Right renal cortex interstitium (tissue), 3 donors: ENCODE measurements around the gene TOP1. TPM values are rescaled to one million over a fixed set of nuclear protein-coding genes. Genes with fewer than 3 reads are reported as not detected.
"Not testable (repeated sequence)": the region's sequence is repeated elsewhere in the genome, so short reads cannot be mapped to it uniquely, and the experiment has no call there.

Experiments used
- DNase-seq, 3 donors: peaks; one replicate each; pipeline ENCODE4 v3.0.0-alpha.2; 2013; ENCODE audit warnings: low read depth in 3 of 3, low spot score in 2 of 3
- polyA plus RNA-seq, 3 donors: library from polyadenylated mRNA; unstranded; fragments of 120-200 nt; gene quantifications; one replicate each; pipeline ENCODE4 v1.2.1, GENCODE V29; 2013; ENCODE audit not compliant: insufficient read length in 3 of 3

TOP1 gene
- polyA plus RNA-seq, 3 donors: 116 to 123 (median 120) TPM

DNA sequence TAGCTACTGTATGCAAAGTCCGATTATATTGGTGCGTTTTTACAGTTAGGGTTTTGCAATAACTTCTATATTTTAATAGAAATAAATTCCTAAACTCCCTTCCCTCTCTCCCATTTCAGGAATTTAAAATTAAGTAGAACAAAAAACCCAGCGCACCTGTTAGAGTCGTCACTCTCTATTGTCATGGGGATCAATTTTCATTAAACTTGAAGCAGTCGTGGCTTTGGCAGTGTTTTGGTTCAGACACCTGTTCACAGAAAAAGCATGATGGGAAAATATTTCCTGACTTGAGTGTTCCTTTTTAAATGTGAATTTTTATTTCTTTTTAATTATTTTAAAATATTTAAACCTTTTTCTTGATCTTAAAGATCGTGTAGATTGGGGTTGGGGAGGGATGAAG is 95.0 kb downstream of the TOP1 start:
- no peak for DNase-seq

DNA sequence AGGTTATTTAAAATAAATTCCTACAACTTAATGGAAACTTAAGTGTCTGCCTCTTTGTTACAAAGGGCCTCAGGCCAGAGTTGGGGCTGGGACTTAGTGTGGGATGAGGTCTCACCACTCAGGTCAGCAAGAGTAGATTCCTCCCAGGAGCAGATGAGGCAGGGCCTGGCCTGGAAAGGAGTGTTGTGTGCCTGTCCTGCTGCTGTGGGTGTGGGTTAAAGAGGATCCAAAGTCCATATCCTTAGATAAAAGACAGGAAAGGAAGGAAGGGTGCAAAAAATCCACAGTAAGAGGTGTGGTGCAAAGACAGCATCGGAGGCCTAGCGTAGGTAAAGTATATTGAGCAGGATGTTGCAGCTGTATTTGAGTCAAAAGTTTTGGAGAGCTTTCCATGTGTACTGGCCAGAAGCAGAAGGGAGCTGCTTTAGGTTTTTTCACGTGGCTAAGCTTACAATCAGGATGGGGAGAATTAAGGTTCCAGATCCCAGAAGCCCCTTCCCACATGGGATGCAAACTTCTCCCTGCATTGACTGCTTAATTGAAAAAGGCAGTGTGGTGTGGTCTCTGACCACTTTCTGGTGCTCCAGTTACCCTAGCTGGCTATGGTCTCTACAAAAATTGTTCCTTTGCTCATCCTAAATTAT is 96.0 kb downstream of the TOP1 start:
- no peak for DNase-seq

DNA sequence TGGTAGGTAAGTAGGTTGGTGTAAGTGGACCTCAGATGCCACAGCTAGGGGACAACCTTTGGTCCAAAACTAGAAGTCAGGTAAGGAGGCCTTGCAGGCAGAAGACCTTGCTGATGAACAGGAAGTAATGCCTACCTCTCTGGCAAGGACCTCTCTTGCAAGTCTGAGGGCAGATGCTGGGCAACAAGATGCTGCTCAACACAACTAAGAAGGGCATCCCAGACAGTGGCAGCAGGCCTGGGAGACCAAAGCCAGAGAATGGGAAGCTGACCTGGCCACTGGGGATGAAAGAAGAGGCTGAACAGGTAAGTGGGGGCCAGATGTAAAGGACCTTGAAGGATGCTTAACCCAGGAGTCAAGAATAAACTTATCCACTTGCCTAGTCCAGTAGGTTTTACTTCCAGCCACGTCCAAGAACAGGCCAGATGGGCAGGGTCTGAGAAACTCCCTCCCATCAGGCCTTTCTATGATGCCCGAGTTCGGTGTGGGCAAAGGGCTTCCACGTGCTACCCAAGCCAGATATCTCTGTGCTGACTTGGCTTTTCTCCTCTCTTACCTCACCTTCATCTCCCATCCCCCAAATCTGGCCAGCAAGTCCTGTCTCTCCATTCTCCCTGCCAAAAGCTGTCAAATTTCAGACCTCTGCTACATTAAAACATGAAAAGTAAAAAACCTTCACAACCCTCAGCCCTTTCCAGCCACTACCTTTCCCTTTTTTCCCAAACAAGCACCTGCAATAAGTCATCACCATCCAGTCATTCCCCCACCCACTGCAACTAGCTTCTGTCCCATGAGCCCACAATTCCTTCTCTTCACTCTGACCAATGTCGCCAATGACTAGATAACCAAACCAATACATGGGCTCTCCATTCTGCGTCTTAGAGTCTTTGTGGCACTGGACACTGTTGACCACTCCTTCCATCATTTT is 97.2 kb downstream of the TOP1 start:
- DNase-seq: no peak

DNA sequence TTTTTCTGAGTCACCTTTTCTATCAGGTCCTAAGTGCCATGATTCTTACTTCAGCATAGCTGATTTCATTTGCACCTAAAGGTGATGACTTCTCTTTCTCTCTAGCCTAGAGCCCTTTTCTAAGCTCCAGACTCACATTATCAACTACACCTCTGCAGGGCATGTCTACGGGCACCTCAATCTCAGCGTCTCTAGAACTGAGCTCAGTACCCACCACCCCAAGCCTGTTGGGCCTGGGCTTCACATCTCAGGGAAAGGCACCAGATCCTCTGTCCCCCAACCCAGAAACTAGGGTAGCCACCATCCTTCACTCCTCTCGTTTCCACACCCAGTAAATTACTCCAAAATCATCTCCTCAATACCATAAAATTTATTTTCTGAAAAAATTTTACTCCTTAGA is 98.1 kb downstream of the TOP1 start:
- DNase-seq: no peak

DNA sequence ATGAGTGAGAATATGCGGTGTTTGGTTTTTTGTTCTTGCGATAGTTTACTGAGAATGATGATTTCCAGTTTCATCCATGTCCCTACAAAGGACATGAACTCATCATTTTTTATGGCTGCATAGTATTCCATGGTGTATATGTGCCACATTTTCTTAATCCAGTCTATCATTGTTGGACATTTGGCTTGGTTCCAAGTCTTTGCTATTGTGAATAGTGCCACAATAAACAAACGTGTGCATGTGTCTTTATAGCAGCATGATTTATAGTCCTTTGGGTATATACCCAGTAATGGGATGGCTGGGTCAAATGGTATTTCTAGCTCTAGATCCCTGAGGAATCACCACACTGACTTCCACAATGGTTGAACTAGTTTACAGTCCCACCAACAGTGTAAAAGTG is 99.7 kb downstream of the TOP1 start:
- DNase-seq: not testable (repeated sequence)

DNA sequence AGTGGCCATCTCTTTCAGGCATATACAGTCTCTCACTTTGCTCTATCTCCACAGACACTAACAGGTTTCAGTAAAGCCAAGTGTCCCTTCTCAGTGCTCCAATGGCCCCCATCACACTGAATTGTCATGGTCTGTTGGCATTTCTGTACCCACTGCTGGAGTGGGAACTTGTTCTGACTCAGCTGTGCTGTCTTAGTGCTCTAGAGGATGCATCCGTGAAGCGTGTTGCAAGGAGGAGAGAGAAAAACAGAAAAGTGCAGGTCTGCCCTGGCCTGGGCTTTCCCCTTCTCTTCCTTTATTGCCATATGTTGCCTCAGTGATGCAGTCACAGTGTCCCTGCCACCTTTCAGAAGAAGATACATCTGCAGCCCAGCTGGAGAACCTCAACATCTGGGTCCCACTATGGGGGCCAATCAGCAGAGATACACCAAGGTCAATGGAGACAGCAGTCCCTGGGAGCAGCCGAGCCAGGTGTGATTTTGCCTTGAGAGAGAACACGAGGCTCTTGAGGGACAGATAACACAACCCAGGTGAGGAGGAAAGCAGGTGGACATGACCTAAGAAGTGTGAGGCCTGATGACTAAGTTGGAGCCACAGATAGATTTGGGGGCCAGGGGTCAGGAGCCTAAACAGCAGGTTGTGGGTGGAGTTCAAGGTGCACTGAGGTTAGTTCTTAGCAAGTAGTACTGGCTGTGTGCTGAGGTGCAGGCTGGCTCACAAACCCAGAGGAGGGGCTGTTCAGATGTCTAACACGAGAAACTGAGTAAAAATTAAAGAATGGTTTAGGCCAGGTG is 103.2 kb downstream of the TOP1 start:
- no peak for DNase-seq

DNA sequence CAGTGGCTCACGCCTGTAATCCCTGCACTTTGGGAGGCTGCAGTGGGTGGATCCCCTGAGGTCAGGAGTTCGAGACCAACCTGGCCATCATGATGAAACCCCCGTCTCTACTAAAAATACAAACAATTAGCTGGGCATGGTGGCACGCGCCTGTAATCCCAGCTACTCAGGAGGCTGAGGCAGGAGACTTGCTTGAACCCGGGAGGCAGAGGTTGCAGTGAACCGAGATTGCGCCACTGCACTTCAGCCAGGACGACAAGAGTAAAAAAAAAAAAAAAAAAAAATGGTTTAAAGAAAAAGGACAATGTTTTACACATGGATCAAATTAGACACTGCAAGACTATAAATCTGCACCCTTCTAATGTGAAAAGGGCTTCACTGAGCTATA is 103.8 kb downstream of the TOP1 start:
- DNase-seq: not testable (repeated sequence)

DNA sequence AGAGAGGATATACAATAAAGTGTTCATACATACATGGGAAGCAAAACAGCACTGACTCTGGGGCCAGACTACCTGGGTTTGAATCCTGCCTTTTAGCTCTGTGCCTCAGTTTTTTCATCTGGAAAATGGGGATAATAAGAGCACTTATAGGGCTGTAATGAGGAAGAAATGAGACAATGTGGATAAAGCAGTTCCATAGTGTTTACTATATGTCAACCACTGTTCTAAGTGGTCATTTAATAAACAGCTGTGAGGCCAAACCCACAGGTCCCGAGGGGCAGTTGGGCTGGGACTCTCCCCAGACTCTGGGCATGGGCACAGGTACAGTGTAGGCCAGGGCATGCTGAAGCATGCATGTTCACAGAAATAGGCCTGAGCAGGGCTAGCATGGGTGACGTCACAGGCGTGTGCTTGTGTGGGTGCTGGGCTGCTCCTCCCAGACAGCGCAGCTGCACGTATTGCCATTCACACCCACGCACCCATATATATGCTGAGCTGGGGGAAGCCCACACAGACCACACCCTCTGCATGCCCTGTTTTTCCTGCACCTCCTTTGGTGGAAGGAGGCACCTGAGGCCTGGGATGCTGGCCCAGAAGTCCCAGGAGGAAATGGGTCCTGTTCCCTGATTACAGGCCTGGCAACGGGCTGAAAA is 105.2 kb downstream of the TOP1 start:
- no peak for DNase-seq

DNA sequence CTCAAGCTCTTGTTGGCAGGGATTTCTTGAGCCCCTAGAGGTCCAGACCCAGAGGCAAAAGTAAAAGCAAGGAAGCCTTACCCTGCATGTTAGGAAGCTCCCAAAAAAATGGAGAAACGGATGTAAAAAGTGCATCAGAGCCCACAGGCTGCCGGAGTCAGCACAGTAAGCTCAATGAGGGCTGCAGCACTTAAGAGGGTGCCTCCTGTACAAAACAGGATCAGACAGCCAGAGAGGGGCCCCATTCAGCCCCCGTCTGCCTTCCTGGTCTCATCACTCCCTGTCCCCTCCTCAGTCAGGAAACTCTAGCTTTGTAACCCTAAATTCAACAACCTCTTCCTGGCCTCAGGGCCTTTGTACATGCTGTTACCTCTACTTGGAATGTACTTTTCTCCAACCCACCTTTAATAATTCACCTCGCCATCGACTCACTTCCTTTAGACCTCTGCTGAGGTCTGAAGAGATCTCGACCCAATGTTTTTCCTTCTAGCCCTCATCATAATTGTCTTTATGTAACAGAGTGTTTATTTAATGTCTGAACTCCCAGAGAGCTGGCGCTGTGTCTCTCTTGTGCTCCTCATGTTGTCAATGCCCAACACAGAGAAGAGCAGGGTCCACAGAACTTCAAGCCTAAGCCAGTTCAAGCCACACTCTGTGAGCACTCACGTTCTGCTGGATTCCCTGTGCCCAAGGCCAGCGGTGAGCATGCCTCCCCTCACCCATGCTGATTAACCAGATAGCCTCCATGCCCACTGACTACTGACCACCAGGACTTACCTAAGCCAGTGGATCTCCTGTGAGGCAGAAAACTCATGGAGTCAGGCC is 106.0 kb downstream of the TOP1 start:
- DNase-seq: no peak

DNA sequence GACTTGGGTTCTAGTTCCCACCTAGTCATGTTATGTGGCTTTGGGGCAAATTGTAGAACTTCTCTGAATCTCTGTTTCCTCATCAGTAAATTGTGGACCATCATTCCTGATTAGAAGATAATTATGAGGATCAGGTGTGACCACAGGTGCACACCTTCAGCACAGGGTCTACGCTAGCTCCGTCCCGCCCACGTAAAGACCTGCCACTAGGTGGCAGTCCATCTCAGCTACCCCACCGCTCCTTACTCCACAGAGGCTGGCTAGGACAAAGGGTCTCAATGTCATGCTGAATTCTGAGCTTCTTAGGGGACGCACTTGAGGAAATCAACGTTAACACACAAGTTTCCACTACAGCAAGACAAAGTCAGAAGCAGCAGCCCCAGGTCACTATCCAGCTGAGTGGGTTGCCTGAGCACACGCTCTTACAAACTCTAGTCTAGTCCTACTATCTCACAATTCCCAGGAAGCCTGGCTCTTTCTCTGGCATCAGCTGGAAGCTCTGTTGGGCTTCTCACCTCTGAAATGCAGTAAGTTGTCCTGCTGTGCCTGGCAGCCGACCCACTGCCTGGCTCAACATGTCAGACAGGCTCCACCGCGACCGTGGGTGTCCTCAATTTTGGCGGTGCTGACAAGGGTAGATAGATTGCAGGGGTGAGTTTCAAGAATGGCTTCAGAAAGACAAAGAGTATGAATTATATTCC is 106.7 kb downstream of the TOP1 start:
- no peak for DNase-seq

DNA sequence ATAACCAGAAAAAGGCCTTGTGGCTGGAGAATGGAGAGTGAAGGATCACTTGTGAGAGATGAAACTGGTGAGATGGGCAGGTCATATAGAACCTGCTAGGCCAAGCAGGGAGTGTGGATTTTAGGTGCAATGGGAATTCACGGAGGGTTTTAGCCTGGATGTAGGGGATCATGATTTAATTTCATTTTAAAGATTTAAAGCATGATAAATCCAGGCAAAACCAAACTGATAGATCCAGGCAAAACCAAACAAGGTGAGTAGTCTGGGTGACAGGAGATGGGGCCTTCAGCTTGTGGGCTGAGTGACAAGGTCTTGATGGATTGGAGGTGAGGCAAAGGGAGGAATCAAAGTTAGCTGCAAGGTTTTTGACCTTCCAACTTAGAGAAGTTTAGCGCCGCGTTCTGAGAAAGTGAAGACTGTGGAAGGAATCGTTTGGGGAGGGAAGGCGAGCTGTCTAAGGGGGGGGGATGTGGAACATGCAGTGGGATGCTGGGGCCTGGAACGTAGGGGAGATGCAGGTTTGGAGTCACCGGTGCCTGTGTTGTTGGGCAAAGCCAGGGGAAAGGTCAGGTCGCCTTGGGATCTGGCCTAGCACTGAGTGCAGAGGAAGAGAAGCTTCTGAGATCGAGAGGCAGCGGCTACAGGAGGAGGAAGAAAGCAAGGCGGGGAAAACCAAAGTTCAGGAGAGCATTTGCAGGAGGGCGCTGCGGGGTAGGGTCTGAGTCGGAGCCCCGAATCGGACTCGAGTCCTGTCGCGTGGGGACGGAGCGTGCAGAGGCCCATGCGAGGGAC is 107.5 kb downstream of the TOP1 start:
- DNase-seq: no peak

DNA sequence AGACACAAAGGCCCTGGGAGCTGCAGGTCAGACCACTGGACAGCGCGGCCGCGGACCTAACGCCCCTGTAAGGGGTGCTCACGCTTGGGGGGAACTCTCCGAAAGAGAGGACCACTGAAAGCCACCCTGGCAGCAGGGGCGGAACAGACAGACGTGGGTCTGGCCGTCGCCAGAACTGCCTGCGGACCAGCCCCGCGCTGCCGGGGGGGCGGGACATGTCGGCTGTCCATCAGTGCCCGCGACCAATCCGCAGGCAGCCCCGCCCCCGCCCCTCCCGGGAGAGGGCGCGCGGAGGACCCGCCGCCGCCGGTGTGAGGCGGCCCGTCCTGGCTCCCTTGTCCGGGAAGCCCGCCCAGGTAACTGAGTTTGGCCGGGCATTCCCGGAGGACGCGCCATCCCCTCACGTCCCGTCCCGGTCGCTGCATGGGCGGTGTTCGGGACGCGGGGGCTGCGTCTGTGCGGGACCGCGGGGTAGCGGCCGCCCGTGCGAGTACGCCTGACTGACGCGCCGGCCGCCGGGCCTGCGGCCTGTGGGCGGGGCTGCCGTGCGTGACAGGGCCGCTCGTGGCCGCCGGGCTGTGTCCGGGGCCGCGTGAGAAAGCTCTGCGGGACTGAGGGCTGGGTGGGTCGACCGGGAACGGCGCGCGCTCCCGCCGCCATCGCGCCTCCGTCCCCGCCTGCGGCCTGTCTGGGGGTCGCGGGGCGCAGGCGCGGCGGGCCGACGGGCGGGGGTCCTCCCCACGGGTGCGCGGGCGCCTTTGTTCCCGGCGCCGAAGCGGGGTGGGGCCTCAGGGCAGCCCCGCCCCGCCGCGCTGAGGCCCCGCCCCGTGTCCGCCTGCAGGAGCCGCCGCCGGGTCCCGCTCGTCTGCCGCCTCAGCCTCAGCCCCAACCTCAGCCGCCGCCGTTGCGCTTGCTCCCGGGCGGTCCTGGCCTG is 108.3 kb downstream of the TOP1 start, which contains the start of gene PLCG1:
Gene PLCG1 (plus strand): TSS at position 864 of the 934 bp plus-strand sequence. CDS start 99 bp downstream, outside the sequence.
- peak in 2 of 3 donors; percentile 72 to 77 for DNase-seq

DNA sequence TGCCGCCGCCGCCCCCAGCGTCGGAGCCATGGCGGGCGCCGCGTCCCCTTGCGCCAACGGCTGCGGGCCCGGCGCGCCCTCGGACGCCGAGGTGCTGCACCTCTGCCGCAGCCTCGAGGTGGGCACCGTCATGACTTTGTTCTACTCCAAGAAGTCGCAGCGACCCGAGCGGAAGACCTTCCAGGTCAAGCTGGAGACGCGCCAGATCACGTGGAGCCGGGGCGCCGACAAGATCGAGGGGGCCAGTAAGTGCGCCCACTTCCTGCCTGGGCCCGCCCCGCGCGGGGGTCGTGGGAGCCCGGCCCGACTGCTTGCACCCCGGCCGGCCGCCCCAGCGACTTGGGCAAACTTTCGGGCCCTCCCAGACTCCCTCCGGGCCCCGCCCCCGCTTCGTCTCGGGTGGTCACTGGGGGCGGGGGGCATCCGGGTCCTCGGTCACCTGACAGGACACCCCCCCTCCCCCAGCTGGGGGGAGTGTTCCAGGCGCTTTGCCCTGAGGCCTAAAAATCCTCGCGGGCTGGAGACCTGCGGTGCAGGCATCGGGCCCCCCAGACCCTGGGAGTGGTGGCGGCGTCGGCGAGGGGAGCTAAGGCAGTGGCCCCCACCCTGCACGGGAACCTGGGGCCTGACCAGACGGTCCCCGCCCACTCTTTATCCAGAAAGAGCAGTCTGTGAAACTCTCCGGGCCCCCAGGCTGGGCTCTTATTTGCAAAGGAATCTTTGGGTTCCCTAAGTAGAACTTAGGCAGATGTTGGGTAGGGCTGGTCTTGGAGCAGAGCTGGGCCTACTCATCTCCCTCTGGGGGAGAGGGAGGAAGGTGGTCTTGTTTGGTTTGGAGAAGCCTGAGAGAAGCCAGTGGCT is 109.2 kb downstream of the TOP1 start:
- peak in 2 of 3 donors; percentile 52 to 74 for DNase-seq

DNA sequence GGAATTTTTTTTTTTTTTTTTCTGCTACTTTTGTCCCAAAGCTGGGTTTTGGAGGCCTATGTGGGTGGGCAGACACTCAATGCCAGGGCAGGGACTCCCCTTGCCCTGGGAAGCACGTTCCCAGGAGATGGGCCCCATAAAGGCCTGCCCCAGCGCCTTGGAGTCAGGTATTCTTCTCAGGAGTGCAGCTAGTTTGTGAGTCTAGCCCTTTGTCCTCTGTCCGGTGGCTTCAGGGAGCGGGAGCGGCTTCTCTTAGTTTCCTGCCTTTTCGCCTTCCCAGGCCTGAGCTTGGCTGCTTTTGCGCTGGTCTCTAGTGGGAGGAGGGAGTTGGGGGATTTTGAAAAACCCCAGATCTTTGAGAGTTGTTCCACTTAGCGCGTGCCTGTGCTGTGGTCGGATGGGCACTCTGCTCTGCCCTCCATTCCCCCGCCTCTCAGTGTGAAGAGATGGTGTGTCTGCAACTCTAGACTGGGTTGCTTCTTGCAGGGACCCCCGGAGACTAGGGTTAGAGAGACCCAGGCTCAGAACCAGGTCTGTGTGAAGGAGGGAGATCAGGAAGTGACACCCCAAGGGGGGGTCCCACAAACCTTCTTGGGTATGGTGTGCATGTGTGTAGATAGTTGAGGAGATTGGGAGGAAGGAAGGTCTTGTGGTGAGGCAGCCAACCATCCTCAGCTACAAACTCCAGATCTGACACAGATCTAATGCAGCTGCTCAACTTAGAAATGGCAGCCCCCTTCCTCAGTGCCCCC is 110.0 kb downstream of the TOP1 start:
- DNase-seq: no peak

DNA sequence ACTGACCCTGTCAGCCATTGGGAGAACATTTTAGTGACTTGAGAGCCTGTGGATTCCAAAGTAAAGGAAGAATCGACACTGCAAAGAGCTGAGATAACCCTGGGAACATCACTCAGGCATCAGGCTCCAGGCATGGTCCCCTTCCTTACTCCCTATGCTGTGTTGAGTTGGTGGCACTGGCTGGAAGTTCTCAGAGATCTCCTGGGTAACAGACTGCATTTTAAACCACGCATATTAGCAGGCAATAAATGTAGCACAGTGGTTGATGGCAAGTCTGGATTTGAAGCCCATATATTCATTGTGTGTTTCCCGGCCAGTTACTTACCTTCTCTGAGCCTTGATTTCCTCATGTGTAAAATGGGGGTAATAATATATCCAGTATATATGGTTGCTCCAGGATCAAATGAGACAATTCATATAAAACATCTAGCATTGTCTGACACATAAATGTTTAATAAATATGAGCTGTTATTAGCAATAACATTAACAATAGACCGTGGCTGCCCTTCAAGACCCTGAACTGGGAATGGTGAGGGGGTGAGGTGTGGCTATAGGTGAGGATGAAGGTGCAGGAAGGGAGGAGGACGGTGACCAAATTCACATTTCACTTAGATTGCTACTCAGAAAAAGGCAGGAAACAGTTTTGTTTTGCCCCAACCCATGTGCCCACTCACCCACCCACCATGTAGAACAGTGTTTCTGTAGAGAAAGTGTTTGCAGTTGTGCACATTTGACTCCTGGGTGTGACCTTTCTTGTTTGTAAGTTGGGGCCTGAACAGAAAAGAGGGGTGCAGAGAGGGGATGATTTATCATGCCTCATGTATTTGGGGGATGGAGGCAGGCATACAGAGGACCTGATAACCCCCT is 110.8 kb downstream of the TOP1 start:
- DNase-seq: no peak
